GM12872 (cell line): ENCODE data around the gene OSBPL3.

Experiments used
- CTCF ChIP-seq: IDR thresholded peaks from 3 replicates; pipeline ENCODE4 v1.5.1; 2011; ENCODE audit warnings: low read depth, mild to moderate bottlenecking, low read length, moderate library complexity; ENCODE audit not compliant: insufficient read depth

OSBPL3 gene

GRCh38 chr7:24933298-24933697, 46.7 kb downstream of the OSBPL3 start:
- TF ChIP-seq CTCF: no peak

GRCh38 chr7:24932815-24933214, 47.2 kb downstream of the OSBPL3 start:
- no peak for TF ChIP-seq CTCF

- TF ChIP-seq CTCF: no peak
These were observed 47.6 kb downstream of the OSBPL3 start for GRCh38 chr7:24932389-24932788.

- TF ChIP-seq CTCF: no peak
These were observed 48.1 kb downstream of the OSBPL3 start for GRCh38 chr7:24931844-24932243.

GRCh38 chr7:24930856-24931255, 49.1 kb downstream of the OSBPL3 start:
- TF ChIP-seq CTCF: no peak

GRCh38 chr7:24926623-24927524, 53.1 kb downstream of the OSBPL3 start:
- no peak for TF ChIP-seq CTCF

- TF ChIP-seq CTCF: no peak
These were observed 55.6 kb downstream of the OSBPL3 start for GRCh38 chr7:24924375-24924774.
